Stomach (tissue), 9 donors: ENCODE measurements around the gene ZNF324B. TPM values are rescaled to one million over a fixed set of nuclear protein-coding genes. Genes with fewer than 3 reads are reported as not detected.
"Not testable (repeated sequence)": the region's sequence is repeated elsewhere in the genome, so short reads cannot be mapped to it uniquely, and the experiment has no call there.

Experiments
- DNase-seq, 2 donors: peaks; one replicate each; pipeline versions ENCODE4 v3.0.0 to v3.0.0-alpha.2; 2013 to 2019
- H3K27ac ChIP-seq, 5 donors: fragments of 200-600 bp in 4 of 5; sonication (generic) in 4 of 5; one replicate each; pipeline ENCODE4 v1.5.1; 2013 to 2019; ENCODE audit warnings: mild to moderate bottlenecking in 1 of 5, moderate library complexity in 1 of 5
- H3K27me3 ChIP-seq, 3 donors: fragments of 200-600 bp; sonication (generic); one replicate each; pipeline ENCODE4 v1.5.1; 2017 to 2019; ENCODE audit warnings: mixed run types in 1 of 3
- H3K36me3 ChIP-seq, 4 donors: fragments of 200-600 bp; sonication (generic); 1 replicate in 3 of 4; 2 replicates in 1 of 4; pipeline ENCODE4 v1.5.1; 2016 to 2019
- H3K4me1 ChIP-seq, 4 donors: fragments of 200-600 bp; sonication (generic); one replicate each; pipeline ENCODE4 v1.5.1; 2016 to 2019
- H3K4me3 ChIP-seq, 4 donors: fragments of 200-600 bp; sonication (generic) in 3 of 4; one replicate each; pipeline ENCODE4 v1.5.1; 2016 to 2019; ENCODE audit warnings: mild to moderate bottlenecking in 1 of 4
- H3K9me3 ChIP-seq, 4 donors: fragments of 200-600 bp; sonication (generic); one replicate each; pipeline ENCODE4 v1.5.1; 2016 to 2019
- CTCF ChIP-seq, 7 experiments: fragments of 450-650 bp in 4 of 7; fragments of 200-600 bp in 3 of 7; sonication (generic) in 3 of 7; IDR thresholded peaks; one replicate each; pipeline ENCODE4 v1.5.1; 2016 to 2019; ENCODE audit warnings: antibody characterized with exemption in 7 of 7, control low read depth in 2 of 7, mild to moderate bottlenecking in 1 of 7
- EP300 ChIP-seq: sonication (generic); formaldehyde crosslinking; IDR thresholded peaks from one replicate; pipeline ENCODE4 v1.6.1; 2017; ENCODE audit warnings: antibody characterized with exemption
- POLR2A ChIP-seq, 4 donors: fragments of 450-650 bp; IDR thresholded peaks; one replicate each; pipeline ENCODE4 v1.6.1; 2016; ENCODE audit warnings: antibody characterized with exemption in 4 of 4, control low read depth in 2 of 4, mild to moderate bottlenecking in 1 of 4, moderate library complexity in 1 of 4
- POLR2AphosphoS5 ChIP-seq, 3 donors: sonication (generic); formaldehyde crosslinking; IDR thresholded peaks; one replicate each; pipeline ENCODE4 v1.6.1; 2016; ENCODE audit warnings: antibody characterized with exemption in 3 of 3
- WGBS, 5 donors: extraction: QIAGEN DNeasy Blood & Tissue Kit in 3 of 5; methylation state at CpG; one replicate each; pipeline versions ENCODE4 v1.1.5 to v1.1.7; 2013 to 2018; 5-methylcytosine and 5-hydroxymethylcytosine counted together
- intact Hi-C: fragments of 100-400 bp; cut with DNase I; formaldehyde crosslinking; loops from one replicate; pipeline ENCODE4 v1.15.1; 2023; ENCODE audit warnings: low total_unique reads
- polyA plus RNA-seq, 3 donors: library from polyadenylated mRNA; stranded (reverse); fragments of 200-250 nt; gene quantifications; one replicate each; pipeline ENCODE4 v1.2.3, GENCODE V29; 2013
- total RNA-seq, 5 donors: library from RNA; depleted of rRNA; stranded (reverse); fragments of >200 nt; gene quantifications; one replicate each; pipeline versions ENCODE4 v1.1.0 to v1.2.3, GENCODE V29; 2014 to 2016
- donor health status: healthy with polysubstance abuse.
- donor health status: Bipolar disorder and iron deficiency.
- donor health status: healthy.

ZNF324B gene
- total and polyA plus RNA-seq, 8 donors, result 0.58 to 12.6 (median 2.3) TPM; not detected in 1

- Histone ChIP-seq H3K27me3 (no peaks in the 10 kb centered on the region), H3K27ac (peak within 1 kb of the TSS; percentile 67 to 88 (median 80)), H3K4me3 (peak within 1 kb of the TSS; percentile 70 to 95 (median 72)), H3K9me3 (peaks cover 27 to 59% (median 46%) of the 10 kb centered on the region in 4 donors), H3K4me1 (peaks cover 10 to 23% (median 20%) of the 10 kb centered on the region in 4 donors), H3K36me3 (peaks cover 21 to 37% (median 33%) of the 10 kb centered on the region in 4 donors)
- 6 to 17% (median 8%) methylated on average over 36 to 59 of the region's 59 CpGs for WGBS, 5 donors
- DNase-seq, result peak; percentile 96 to 100
- TF ChIP-seq EP300 (no peak), POLR2AphosphoS5 (IDR thresholded peaks at IDR 0.05) (peak; percentile 53 to 95 (median 74))
- intact Hi-C loops, result no loop called here
Observed at GRCh38 chr19:58439576-58440554, 11.6 kb upstream of the ZNF324B start, which contains the start of gene ZNF132. ZNF132 (minus strand) TSS chr19:58440153; CDS start chr19:58439821, 332 bp downstream.

- WGBS, 5 donors, result 12 to 40% (median 20%) methylated on average over 14 to 31 of the region's 31 CpGs
- TF ChIP-seq EP300, result no peak
- TF ChIP-seq POLR2AphosphoS5 (IDR thresholded peaks at IDR 0.05), result no peak
- no peak for TF ChIP-seq CTCF (IDR thresholded peaks at IDR 0.05)
- TF ChIP-seq POLR2A (IDR thresholded peaks at IDR 0.05), result no peak
- peaks cover 26 to 53% (median 39%) of the 10 kb centered on the region in 4 donors for H3K9me3 ChIP-seq
- peak overlapping the region; percentile 70 to 95 (median 72) for H3K4me3 ChIP-seq
- intact Hi-C loops, result no loop called here
- H3K36me3 ChIP-seq, result peaks cover 14 to 30% (median 26%) of the 10 kb centered on the region in 4 donors
- no peak for DNase-seq
- H3K27me3 ChIP-seq, result no peaks in the 10 kb centered on the region
- H3K4me1 ChIP-seq, result peaks cover 10 to 23% (median 20%) of the 10 kb centered on the region in 4 donors
- peak overlapping the region; percentile 67 to 88 (median 80) for H3K27ac ChIP-seq
Observed at GRCh38 chr19:58440556-58440955, 10.9 kb upstream of the ZNF324B start.

GRCh38 chr19:58442986-58443385, 8.4 kb upstream of the ZNF324B start:
- WGBS, 5 donors, result 84 to 92% (median 89%) methylated on average over 7 of the region's 7 CpGs
- Histone ChIP-seq H3K4me1 (peaks cover 10 to 23% (median 20%) of the 10 kb centered on the region in 4 donors), H3K9me3 (peaks cover 10 to 28% (median 14%) of the 10 kb centered on the region in 4 donors), H3K27me3 (peaks cover 0 to 12% (median 0%) of the 10 kb centered on the region in 3 donors)
- DNase-seq, H3K4me3 ChIP-seq, intact Hi-C loops, H3K36me3 ChIP-seq, H3K27ac ChIP-seq: not testable (repeated sequence)

- H3K9me3 ChIP-seq, H3K4me3 ChIP-seq, DNase-seq, intact Hi-C loops, H3K36me3 ChIP-seq, H3K27ac ChIP-seq: not testable (repeated sequence)
- 72 to 81% (median 77%) methylated on average over 3 of the region's 3 CpGs for WGBS, 5 donors
- H3K27me3 ChIP-seq, result peaks cover 0 to 26% (median 0%) of the 10 kb centered on the region in 3 donors
- H3K4me1 ChIP-seq, result peaks cover 4 to 21% (median 15%) of the 10 kb centered on the region in 4 donors
Observed at GRCh38 chr19:58448860-58449259, 2.6 kb upstream of the ZNF324B start.

GRCh38 chr19:58449980-58450379, 1.4 kb upstream of the ZNF324B start:
- peaks cover 4 to 21% (median 15%) of the 10 kb centered on the region in 4 donors for H3K4me1 ChIP-seq
- H3K9me3 ChIP-seq, DNase-seq, H3K4me3 ChIP-seq, intact Hi-C loops, H3K27ac ChIP-seq: not testable (repeated sequence)
- peaks cover 0 to 26% (median 0%) of the 10 kb centered on the region in 3 donors for H3K27me3 ChIP-seq
- peaks cover 0 to 15% (median 14%) of the 10 kb centered on the region in 4 donors for H3K36me3 ChIP-seq
- 54 to 68% (median 62%) methylated on average over 5 of the region's 5 CpGs for WGBS, 5 donors

GRCh38 chr19:58450856-58451357, 515 bp upstream of the ZNF324B start:
- TF ChIP-seq CTCF (IDR thresholded peaks at IDR 0.05) (no peak), POLR2AphosphoS5 (IDR thresholded peaks at IDR 0.05) (no peak), EP300 (no peak), POLR2A (IDR thresholded peaks at IDR 0.05) (no peak)
- Histone ChIP-seq H3K4me3 (peak overlapping the region; percentile 76 to 96 (median 93)), H3K27ac (peak overlapping the region; percentile 31 to 87 (median 68)), H3K27me3 (peaks cover 0 to 26% (median 0%) of the 10 kb centered on the region in 3 donors), H3K9me3 (peaks cover 0 to 9% (median 0%) of the 10 kb centered on the region in 4 donors), H3K36me3 (peaks cover 3 to 24% (median 22%) of the 10 kb centered on the region in 4 donors), H3K4me1 (peaks cover 4 to 21% (median 15%) of the 10 kb centered on the region in 4 donors)
- DNase-seq, result peak in 1 of 2 donors; percentile 42
- intact Hi-C loops, result no loop called here
- 2 to 8% (median 3%) methylated on average over 11 of the region's 11 CpGs for WGBS, 5 donors
